WI38 (cell line): Measurements from ENCODE around the gene MICAL1.

ENCODE experiments used
- H3K4me3 ChIP-seq: 2 replicates; pipeline ENCODE4 v1.5.1; 2011; ENCODE audit warnings: low read depth, mild to moderate bottlenecking, control low read depth, low read length
- CTCF ChIP-seq: IDR thresholded peaks from 2 replicates; pipeline ENCODE4 v1.5.1; 2012; ENCODE audit warnings: low read depth, mild to moderate bottlenecking, control low read depth, low read length

Gene MICAL1

DNA sequence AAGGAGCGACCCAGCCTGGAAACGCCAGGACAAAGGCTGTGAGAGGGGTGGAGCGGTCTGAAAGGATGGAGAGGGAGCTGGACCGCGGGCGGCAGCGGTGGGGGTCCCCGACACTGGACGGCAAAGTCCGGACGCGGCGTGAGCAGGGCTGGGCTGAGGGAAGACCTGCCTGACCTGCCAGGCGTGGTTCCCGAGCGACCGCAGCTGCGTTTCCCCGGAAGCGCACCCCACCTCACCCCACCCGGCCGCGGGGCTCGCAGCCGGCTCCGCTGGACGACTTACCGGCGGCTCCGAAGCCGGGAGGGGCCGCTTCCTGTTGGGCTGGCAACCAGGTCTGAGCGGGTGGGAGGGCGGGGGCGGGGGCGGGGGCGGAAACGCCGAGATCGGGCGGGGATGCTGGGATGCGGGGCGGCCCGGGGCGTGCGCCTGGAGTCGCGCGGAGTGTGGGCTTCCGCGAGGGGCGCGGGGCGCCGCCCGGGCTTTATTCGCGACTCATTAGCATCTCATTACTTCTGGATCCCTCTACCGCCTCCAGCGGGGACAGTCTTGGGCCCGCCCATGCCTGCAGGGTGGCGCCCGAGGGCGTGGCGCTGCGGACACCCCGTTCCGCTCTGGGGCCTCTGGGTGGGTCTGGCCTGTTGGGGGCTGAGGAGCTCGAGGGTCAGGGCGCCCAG is at the start of gene MICAL1:
TSS of gene MICAL1 (minus strand) at position 336 of the 674 bp plus-strand sequence. CDS start 1,576 bp downstream, outside the sequence.
- peak within 1 kb of the TSS; percentile 90 for H3K4me3 ChIP-seq
- TF ChIP-seq CTCF: no peak

GRCh38 chr6:109503327-109504224 is 48.0 kb upstream of the MICAL1 start:
- H3K4me3 ChIP-seq: no peak overlapping the region
- no peak for TF ChIP-seq CTCF

GRCh38 chr6:109498936-109499335 is 43.4 kb upstream of the MICAL1 start:
- no peak overlapping the region for H3K4me3 ChIP-seq
- TF ChIP-seq CTCF: no peak

GRCh38 chr6:109498052-109498451 is 42.5 kb upstream of the MICAL1 start:
- no peak overlapping the region for H3K4me3 ChIP-seq
- no peak for TF ChIP-seq CTCF

DNA sequence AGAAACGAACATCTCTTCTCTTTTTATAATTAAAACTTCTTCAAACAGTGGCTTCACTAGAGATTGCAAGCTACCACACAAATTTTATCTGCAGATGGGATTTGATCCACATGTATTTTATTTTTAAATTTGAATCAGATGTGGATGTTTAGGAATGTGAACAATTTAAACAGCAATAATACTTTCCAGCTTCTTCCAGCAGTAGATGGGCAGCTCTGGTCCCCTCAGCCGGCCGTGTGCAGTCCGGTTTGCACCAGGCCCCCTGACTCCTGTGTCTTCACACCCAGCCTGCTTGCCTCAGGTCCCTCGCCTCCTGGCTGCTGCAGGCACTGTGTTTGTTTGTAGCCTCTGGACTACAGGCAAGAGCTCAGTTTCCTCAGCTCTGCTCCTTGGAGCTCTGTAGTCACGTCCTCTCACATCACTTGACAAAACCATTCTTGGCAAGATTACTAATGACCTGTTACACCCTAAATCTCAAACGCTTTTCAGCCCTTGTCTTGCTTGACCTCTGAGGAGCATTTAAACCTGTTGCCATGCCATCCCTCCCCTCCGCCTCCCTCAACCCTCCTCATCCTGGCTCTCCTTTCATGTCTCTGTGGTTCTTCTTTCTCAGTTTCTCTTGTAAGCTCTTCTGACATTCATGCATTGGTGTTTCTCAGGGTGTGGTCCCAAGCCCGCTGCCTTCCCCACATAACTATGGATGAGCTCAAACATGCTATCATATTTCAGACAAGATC is 40.6 kb upstream of the MICAL1 start:
- no peak overlapping the region for H3K4me3 ChIP-seq
- no peak for TF ChIP-seq CTCF

GRCh38 chr6:109493865-109494264 is 38.3 kb upstream of the MICAL1 start:
- no peak for TF ChIP-seq CTCF
- no peak overlapping the region for H3K4me3 ChIP-seq
